Fibroblast of mammary gland (primary cell): Measurements from ENCODE around the gene ATF7.
"Not testable (repeated sequence)": the region's sequence is repeated elsewhere in the genome, so short reads cannot be mapped to it uniquely, and the experiment has no call there.

Experiments used
- DNase-seq: peaks from one replicate; pipeline ENCODE4 v3.0.0-alpha.2; 2010; ENCODE audit warnings: low read depth
- H3K4me3 ChIP-seq: 2 replicates; pipeline ENCODE4 v1.5.1; 2011; ENCODE audit warnings: low read depth, mild to moderate bottlenecking, low read length, moderate library complexity; ENCODE audit not compliant: control insufficient read depth
- CTCF ChIP-seq: conservative IDR thresholded peaks from 2 replicates; pipeline ENCODE4 v1.5.1; 2011; ENCODE audit warnings: low read depth, low read length, inconsistent platforms; ENCODE audit not compliant: control insufficient read depth, insufficient read depth

The ATF7 gene

GRCh38 chr12:53645165-53645564 lies 19.0 kb upstream of the ATF7 start:
- DNase-seq: no peak
- TF ChIP-seq CTCF: no peak
- H3K4me3 ChIP-seq: no peak overlapping the region

- TF ChIP-seq CTCF: no peak
- DNase-seq: no peak
- H3K4me3 ChIP-seq: no peak overlapping the region
Measured at GRCh38 chr12:53644133-53644532, 18.0 kb upstream of the ATF7 start.

GRCh38 chr12:53643232-53643979 lies 17.2 kb upstream of the ATF7 start:
- DNase-seq: no peak
- H3K4me3 ChIP-seq: no peak overlapping the region
- no peak for TF ChIP-seq CTCF

- H3K4me3 ChIP-seq: no peak overlapping the region
- no peak for DNase-seq
- no peak for TF ChIP-seq CTCF
Measured at GRCh38 chr12:53638057-53638456, 11.9 kb upstream of the ATF7 start.

- no peak overlapping the region for H3K4me3 ChIP-seq
- DNase-seq: no peak
- no peak for TF ChIP-seq CTCF
Measured at GRCh38 chr12:53636641-53637040, 10.5 kb upstream of the ATF7 start.

- not testable (repeated sequence) for H3K4me3 ChIP-seq, DNase-seq
Measured at GRCh38 chr12:53635708-53636107, 9.5 kb upstream of the ATF7 start.

GRCh38 chr12:53631721-53632120 lies 5.5 kb upstream of the ATF7 start:
- H3K4me3 ChIP-seq: no peak overlapping the region
- no peak for TF ChIP-seq CTCF
- DNase-seq: no peak
